HG03432 (cell line): ENCODE measurements around the gene OPALIN.

Source experiments
- ATAC-seq: cut with Tn5 transposase; IDR thresholded peaks from one replicate; pipeline ENCODE4 v1.9.1; 2021; ENCODE audit warnings: mild to moderate bottlenecking, moderate library complexity; ENCODE audit not compliant: unreplicated experiment

OPALIN gene

DNA sequence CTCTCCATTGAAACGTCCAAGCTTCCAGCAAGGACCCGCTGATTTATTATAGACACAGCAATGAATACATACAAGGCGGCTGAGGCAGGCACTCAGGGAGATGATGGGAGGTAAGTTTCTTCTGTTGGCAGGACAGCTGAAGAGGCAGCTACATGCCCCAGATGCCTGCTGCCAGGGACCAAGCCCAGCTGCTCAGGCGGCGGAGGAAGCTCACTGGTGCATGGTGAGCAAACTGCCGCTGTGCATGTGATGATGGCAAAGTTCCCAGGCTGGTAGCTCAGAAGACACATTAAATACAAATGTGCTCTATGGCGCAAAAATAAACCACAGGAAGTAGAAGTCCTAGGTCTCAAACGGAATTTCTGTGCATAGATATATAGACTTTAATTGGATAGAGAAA is 52.3 kb downstream of the OPALIN start:
- peak; percentile 60 for ATAC-seq

DNA sequence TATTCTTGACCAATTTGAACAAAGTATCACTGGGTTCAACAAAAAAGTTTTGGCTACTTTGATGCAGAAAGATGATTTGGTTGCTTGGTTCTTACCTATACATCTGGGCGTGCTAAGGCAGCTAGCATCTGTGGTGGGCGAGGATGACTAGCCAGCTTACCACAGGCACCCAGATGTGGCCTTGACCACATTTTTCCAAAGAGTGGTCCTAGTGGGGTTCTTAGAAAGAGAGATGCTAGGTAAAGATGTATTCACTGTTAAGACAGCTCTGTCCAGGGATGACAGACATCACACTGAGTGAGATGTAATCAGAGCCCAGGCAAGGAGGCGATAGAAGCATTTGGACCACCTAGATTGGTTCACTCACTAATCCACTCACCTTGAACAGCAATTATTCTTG is 53.8 kb downstream of the OPALIN start:
- ATAC-seq = no peak

GRCh38 chr10:96304230-96304629 is 54.6 kb downstream of the OPALIN start, which contains the start of gene DNTT:
TSS of gene DNTT (plus strand) at chr10:96304434. CDS start at chr10:96304498, 64 bp downstream.
- ATAC-seq = no peak

DNA sequence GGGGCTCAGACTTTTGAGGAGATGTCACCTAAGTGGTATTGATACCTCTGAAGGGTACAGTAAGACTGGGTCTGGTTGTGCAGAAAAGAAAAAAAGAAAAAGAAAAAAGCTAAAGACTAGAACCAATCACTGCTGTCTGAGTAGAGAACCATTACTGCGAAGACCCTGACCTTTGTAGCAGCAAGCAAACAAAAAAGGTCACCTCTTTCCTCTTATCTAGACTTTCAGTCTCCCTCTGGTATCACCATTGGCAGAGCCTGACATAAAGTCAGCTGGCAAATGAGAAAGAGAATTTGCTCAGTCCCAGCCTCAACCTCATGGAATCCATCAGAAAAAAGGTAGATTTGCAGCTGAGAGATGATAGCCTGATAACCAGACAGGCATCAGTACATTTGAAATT is 57.2 kb downstream of the OPALIN start:
- ATAC-seq = no peak

GRCh38 chr10:96299383-96299782 is 59.4 kb downstream of the OPALIN start:
- ATAC-seq = no peak

- ATAC-seq = no peak
Observed at GRCh38 chr10:96298362-96298761, 60.4 kb downstream of the OPALIN start.

GRCh38 chr10:96297486-96297885 is 61.3 kb downstream of the OPALIN start:
- ATAC-seq = no peak

GRCh38 chr10:96295475-96295874 is 63.3 kb downstream of the OPALIN start:
- no peak for ATAC-seq
